Kidney capillary endothelial cell (primary cell): ENCODE data around the gene ZNF587B.
"Not testable (repeated sequence)": the region's sequence is repeated elsewhere in the genome, so short reads cannot be mapped to it uniquely, and the experiment has no call there.

Source experiments
- DNase-seq: peaks from one replicate; pipeline ENCODE4 v3.0.0-alpha.2; 2018; ENCODE audit warnings: low spot score

The ZNF587B gene

GRCh38 chr19:57818378-57818777, 11.7 kb upstream of the ZNF587B start:
- no peak for DNase-seq

- peak; percentile 81 for DNase-seq
These were observed 10.5 kb upstream of the ZNF587B start for GRCh38 chr19:57819475-57820148.

GRCh38 chr19:57820599-57820998, 9.5 kb upstream of the ZNF587B start:
- no peak for DNase-seq

- DNase-seq = not testable (repeated sequence)
These were observed 9.0 kb upstream of the ZNF587B start for GRCh38 chr19:57821095-57821494.

- DNase-seq = not testable (repeated sequence)
These were observed 8.6 kb upstream of the ZNF587B start for GRCh38 chr19:57821501-57821900.

- DNase-seq = not testable (repeated sequence)
These were observed 6.9 kb upstream of the ZNF587B start for GRCh38 chr19:57823155-57823554.

- not testable (repeated sequence) for DNase-seq
These were observed 6.5 kb upstream of the ZNF587B start for GRCh38 chr19:57823608-57824007.

- no peak for DNase-seq
These were observed 4.6 kb upstream of the ZNF587B start for GRCh38 chr19:57825511-57825910.

- DNase-seq = no peak
These were observed 783 bp upstream of the ZNF587B start for GRCh38 chr19:57829316-57829715.

- not testable (repeated sequence) for DNase-seq
These were observed 6.9 kb downstream of the ZNF587B start for GRCh38 chr19:57836991-57837390.

- not testable (repeated sequence) for DNase-seq
These were observed 8.6 kb downstream of the ZNF587B start for GRCh38 chr19:57838622-57839191.

GRCh38 chr19:57841122-57841763, 11.1 kb downstream of the ZNF587B start:
- no peak for DNase-seq

GRCh38 chr19:57847164-57847563, 17.1 kb downstream of the ZNF587B start:
- not testable (repeated sequence) for DNase-seq

GRCh38 chr19:57849162-57849665, 19.1 kb downstream of the ZNF587B start:
- DNase-seq = not testable (repeated sequence)

GRCh38 chr19:57849666-57850473, 19.8 kb downstream of the ZNF587B start, which contains the start of gene ZNF587:
Gene ZNF587 (plus strand): TSS chr19:57849859. CDS start chr19:57850039, 180 bp downstream.
- peak; percentile 63 for DNase-seq

- DNase-seq = peak; percentile 51
These were observed 20.5 kb downstream of the ZNF587B start for GRCh38 chr19:57850553-57851017.

GRCh38 chr19:57851812-57852603, 21.9 kb downstream of the ZNF587B start:
- DNase-seq = not testable (repeated sequence)

- DNase-seq = not testable (repeated sequence)
These were observed 24.0 kb downstream of the ZNF587B start for GRCh38 chr19:57854117-57854516.

- DNase-seq = not testable (repeated sequence)
These were observed 32.3 kb downstream of the ZNF587B start for GRCh38 chr19:57862351-57862750.

- no peak for DNase-seq
These were observed 37.9 kb downstream of the ZNF587B start for GRCh38 chr19:57867868-57868492.

GRCh38 chr19:57869655-57870054, 39.6 kb downstream of the ZNF587B start:
- DNase-seq = not testable (repeated sequence)
